RWPE1 (cell line): ENCODE data around the gene NLRX1.

Experiments
- CTCF ChIA-PET: fragments of 350-600 bp; sonication (Branson Sonifier 250); formaldehyde crosslinking; extraction: SDS; loops from one replicate; lab custom pipeline; 2021; lab: Yijun Ruan, JAX
- POLR2A ChIA-PET: fragments of 400-600 bp; formaldehyde crosslinking; extraction: SDS; loops from one replicate; lab custom pipeline; 2020; ENCODE audit warnings: antibody characterized with exemption; ENCODE audit not compliant: low non-redundant PET; lab: Yijun Ruan, JAX
- DNase-seq: peaks from one replicate; pipeline ENCODE4 v3.0.0; 2012; ENCODE audit warnings: low spot score
- H3K27ac ChIP-seq: fragments of 450-650 bp; 2 replicates; pipeline ENCODE4 v1.5.1; 2017
- CTCF ChIP-seq: fragments of 450-650 bp; conservative IDR thresholded peaks from 2 replicates; pipeline ENCODE4 v1.5.1; 2017; ENCODE audit warnings: low read depth, mild to moderate bottlenecking

NLRX1 gene

GRCh38 chr11:119153049-119153818 is 15.3 kb upstream of the NLRX1 start:
- no peak for DNase-seq
- ChIA-PET POLR2A (interaction anchor here (0.5 kb wide), 1 partner anchor 29 kb away, joined by 3 read pairs; no protein-coding TSS in a partner anchor), CTCF (interaction anchor here (1.0 kb wide), 1 partner anchor 19 kb away, joined by 3 read pairs; no protein-coding TSS in a partner anchor)
- TF ChIP-seq CTCF: no peak
- H3K27ac ChIP-seq: no peak overlapping the region

- no peak overlapping the region for H3K27ac ChIP-seq
- DNase-seq: no peak
- TF ChIP-seq CTCF: no peak
- CTCF ChIA-PET: interaction anchor here (1.0 kb wide), 1 partner anchor 42 kb away, joined by 4 read pairs; no protein-coding TSS in a partner anchor
- POLR2A ChIA-PET: no interaction called here
Observed at GRCh38 chr11:119154178-119154577, 14.3 kb upstream of the NLRX1 start.

GRCh38 chr11:119155733-119156492 is 12.6 kb upstream of the NLRX1 start:
- POLR2A ChIA-PET: no interaction called here
- H3K27ac ChIP-seq: no peak overlapping the region
- CTCF ChIA-PET: interaction anchor here (0.6 to 1.4 kb wide), 6 partner anchors 11 to 513 kb away, joined by 3 to 7 read pairs (median 3); partner anchors contain the start of gene NLRX1
- no peak; the same call in 1 of the 2 replicates for TF ChIP-seq CTCF
- peak; percentile 26 for DNase-seq

GRCh38 chr11:119156496-119156895 is 12.0 kb upstream of the NLRX1 start:
- ChIA-PET CTCF (interaction anchor here (0.6 to 1.4 kb wide), 6 partner anchors 11 to 514 kb away, joined by 3 to 7 read pairs (median 3); partner anchors contain the start of gene NLRX1), POLR2A (no interaction called here)
- no peak overlapping the region for H3K27ac ChIP-seq
- DNase-seq: no peak
- no peak for TF ChIP-seq CTCF

GRCh38 chr11:119157063-119157462 is 11.5 kb upstream of the NLRX1 start:
- ChIA-PET CTCF (interaction anchor here (0.6 to 1.4 kb wide), 2 partner anchors 12 to 32 kb away, joined by 3 to 6 read pairs; partner anchors contain the start of gene NLRX1), POLR2A (no interaction called here)
- TF ChIP-seq CTCF: no peak
- H3K27ac ChIP-seq: no peak overlapping the region
- DNase-seq: no peak

- no peak for DNase-seq
- CTCF ChIA-PET: no interaction called here
- no peak overlapping the region for H3K27ac ChIP-seq
- no peak for TF ChIP-seq CTCF
- POLR2A ChIA-PET: no interaction called here
Observed at GRCh38 chr11:119158467-119158866, 10.1 kb upstream of the NLRX1 start.
